Activated B cell treated with CpG ODN at 0.5 μM for 24 hours (primary cell): Measurements from ENCODE around the gene EPHB6. TPM values are rescaled to one million over a fixed set of nuclear protein-coding genes. Genes with fewer than 3 reads are reported as not detected.

Source experiments
- ATAC-seq: fragments of 200-7000 bp; cut with Tn5 transposase; one replicate; pipeline ENCODE4 v1.10.0; 2021; ENCODE audit warnings: low read depth, mild to moderate bottlenecking, moderate library complexity
- CTCF ChIA-PET: fragments of 350-600 bp; sonication (Branson Sonifier 250); formaldehyde crosslinking; loops from one replicate; lab custom pipeline; 2021; ENCODE audit warnings: antibody characterized with exemption; lab: Charles Lee
- POLR2A ChIA-PET: fragments of 350-600 bp; sonication (Branson Sonifier 250); formaldehyde crosslinking; loops from one replicate; lab custom pipeline; 2021; ENCODE audit warnings: antibody characterized with exemption; lab: Charles Lee
- DNase-seq: peaks from one replicate; pipeline ENCODE4 v3.0.0; 2022
- H3K27ac Mint-ChIP-seq: one replicate; pipeline ENCODE4 v1.8.0; 2020; ENCODE audit warnings: mixed read lengths
- H3K27me3 Mint-ChIP-seq: one replicate; pipeline ENCODE4 v1.8.0; 2021; ENCODE audit warnings: mixed read lengths
- H3K36me3 Mint-ChIP-seq: one replicate; pipeline ENCODE4 v1.8.0; 2021; ENCODE audit warnings: low read depth, mixed read lengths
- H3K4me1 Mint-ChIP-seq: one replicate; pipeline ENCODE4 v1.8.0; 2021; ENCODE audit warnings: mixed read lengths
- H3K4me3 Mint-ChIP-seq: one replicate; pipeline ENCODE4 v1.8.0; 2020; ENCODE audit warnings: mild to moderate bottlenecking, mixed read lengths
- H3K9me3 Mint-ChIP-seq: one replicate; pipeline ENCODE4 v1.8.0; 2020; ENCODE audit warnings: mixed read lengths
- CTCF ChIP-seq: fragments of 200-600 bp; IDR thresholded peaks from one replicate; pipeline ENCODE4 v1.8.0; 2022; ENCODE audit warnings: antibody characterized with exemption, mild to moderate bottlenecking
- intact Hi-C: fragments of 100-400 bp; cut with micrococcal nuclease; formaldehyde crosslinking; loops from one replicate; pipeline ENCODE4 v1.15.1; 2024
- total RNA-seq: library from RNA; stranded (reverse); gene quantifications from 2 replicates; pipeline ENCODE4 v1.2.3, GENCODE V29; 2022

The EPHB6 gene
- total RNA-seq, 1 donor from 2014 or later = 21.4 TPM

GRCh38 chr7:142874837-142875236 is 20.0 kb downstream of the EPHB6 start:
- CTCF ChIA-PET = interaction anchor here (1.5 kb wide), 1 partner anchor 242 kb away, joined by 3 read pairs; no protein-coding TSS in a partner anchor
- no peak overlapping the region for H3K4me3 Mint-ChIP-seq
- no peak for ATAC-seq
- intact Hi-C loops = no loop called here
- peaks cover 18% of the 10 kb centered on the region for H3K36me3 Mint-ChIP-seq
- POLR2A ChIA-PET = no interaction called here
- no peak for DNase-seq
- H3K27me3 Mint-ChIP-seq = peaks cover 10% of the 10 kb centered on the region
- TF ChIP-seq CTCF = no peak
- no peak overlapping the region for H3K27ac Mint-ChIP-seq
- H3K4me1 Mint-ChIP-seq = no peaks in the 10 kb centered on the region
- no peaks in the 10 kb centered on the region for H3K9me3 Mint-ChIP-seq

GRCh38 chr7:142875456-142875855 is 20.6 kb downstream of the EPHB6 start:
- POLR2A ChIA-PET = no interaction called here
- DNase-seq (no peak), ATAC-seq (no peak)
- Mint-ChIP-seq H3K4me1 (no peaks in the 10 kb centered on the region), H3K36me3 (peaks cover 12% of the 10 kb centered on the region), H3K27me3 (peaks cover 10% of the 10 kb centered on the region), H3K4me3 (no peak overlapping the region), H3K9me3 (no peaks in the 10 kb centered on the region), H3K27ac (no peak overlapping the region)
- CTCF ChIA-PET = no interaction called here
- TF ChIP-seq CTCF = no peak
- intact Hi-C loops = no loop called here

GRCh38 chr7:142876236-142876960 is 21.5 kb downstream of the EPHB6 start:
- CTCF ChIA-PET = interaction anchor here (1.6 kb wide), 1 partner anchor 339 kb away, joined by 5 read pairs; no protein-coding TSS in a partner anchor
- intact Hi-C loops = no loop called here
- no peak overlapping the region for H3K27ac Mint-ChIP-seq

GRCh38 chr7:142876991-142877910 is 22.4 kb downstream of the EPHB6 start:
- DNase-seq = no peak
- Mint-ChIP-seq H3K27ac (no peak overlapping the region), H3K4me1 (no peaks in the 10 kb centered on the region), H3K27me3 (peaks cover 16% of the 10 kb centered on the region), H3K4me3 (no peak overlapping the region), H3K36me3 (no peaks in the 10 kb centered on the region), H3K9me3 (no peaks in the 10 kb centered on the region)
- intact Hi-C loops = no loop called here
- ChIA-PET CTCF (interaction anchor here (1.6 kb wide), 1 partner anchor 338 kb away, joined by 5 read pairs; no protein-coding TSS in a partner anchor), POLR2A (no interaction called here)
- ATAC-seq = no peak
- TF ChIP-seq CTCF = no peak

More at GRCh38 chr7:142876236-142876960, 21.5 kb downstream of the EPHB6 start:
- Mint-ChIP-seq H3K4me3 (no peak overlapping the region), H3K27me3 (peaks cover 10% of the 10 kb centered on the region), H3K4me1 (no peaks in the 10 kb centered on the region), H3K9me3 (no peaks in the 10 kb centered on the region), H3K36me3 (peaks cover 4% of the 10 kb centered on the region)
- TF ChIP-seq CTCF = no peak
- POLR2A ChIA-PET = no interaction called here
- ATAC-seq (no peak), DNase-seq (no peak)

- intact Hi-C loops = no loop called here
- CTCF ChIA-PET = interaction anchor here (1.6 kb wide), 1 partner anchor 337 kb away, joined by 5 read pairs; no protein-coding TSS in a partner anchor
- Mint-ChIP-seq H3K9me3 (no peaks in the 10 kb centered on the region), H3K4me3 (no peak overlapping the region), H3K27ac (no peak overlapping the region), H3K4me1 (no peaks in the 10 kb centered on the region), H3K27me3 (peaks cover 16% of the 10 kb centered on the region), H3K36me3 (no peaks in the 10 kb centered on the region)
- ATAC-seq (no peak), DNase-seq (no peak)
- no peak for TF ChIP-seq CTCF
- POLR2A ChIA-PET = no interaction called here
These were observed 23.4 kb downstream of the EPHB6 start for GRCh38 chr7:142878315-142878714.
